Activated naive CD4-positive, alpha-beta T cell treated with anti-CD3 and anti-CD28 coated beads, Interleukin-2, amount 10 ng/mL, durations not matched to agents 7 days and 5 days (primary cell): ENCODE results near the gene NVL.

Experiments
- CTCF ChIA-PET: fragments of 350-600 bp; sonication (Branson Sonifier 250); formaldehyde crosslinking; loops from one replicate; lab custom pipeline; 2021; ENCODE audit warnings: antibody characterized with exemption; lab: Charles Lee
- DNase-seq: peaks from one replicate; pipeline ENCODE4 v3.0.0-alpha.2; 2020
- H3K27ac Mint-ChIP-seq: one replicate; pipeline ENCODE4 v1.8.0; 2021; ENCODE audit warnings: mild to moderate bottlenecking, moderate library complexity, mixed read lengths
- H3K27me3 Mint-ChIP-seq: one replicate; pipeline ENCODE4 v1.8.0; 2021; ENCODE audit warnings: mild to moderate bottlenecking, mixed read lengths
- H3K36me3 Mint-ChIP-seq: one replicate; pipeline ENCODE4 v1.8.0; 2021; ENCODE audit warnings: mixed read lengths
- H3K4me1 Mint-ChIP-seq: one replicate; pipeline ENCODE4 v1.8.0; 2021; ENCODE audit warnings: mixed read lengths
- H3K4me3 Mint-ChIP-seq: one replicate; pipeline ENCODE4 v1.8.0; 2021; ENCODE audit warnings: mild to moderate bottlenecking, moderate library complexity, mixed read lengths
- H3K9me3 Mint-ChIP-seq: one replicate; pipeline ENCODE4 v1.8.0; 2021; ENCODE audit warnings: mixed read lengths

NVL gene

GRCh38 chr1:224258351-224258750 is 71.6 kb downstream of the NVL start:
- Mint-ChIP-seq H3K36me3 (peaks cover 26% of the 10 kb centered on the region), H3K4me1 (peaks cover 34% of the 10 kb centered on the region), H3K27ac (no peak overlapping the region), H3K4me3 (no peak overlapping the region), H3K9me3 (peaks cover 7% of the 10 kb centered on the region), H3K27me3 (no peaks in the 10 kb centered on the region)
- CTCF ChIA-PET = no interaction called here
- DNase-seq = no peak

GRCh38 chr1:224256640-224257039 is 73.3 kb downstream of the NVL start:
- Mint-ChIP-seq H3K27ac (no peak overlapping the region), H3K4me1 (peaks cover 18% of the 10 kb centered on the region), H3K27me3 (no peaks in the 10 kb centered on the region), H3K9me3 (no peaks in the 10 kb centered on the region), H3K36me3 (peaks cover 21% of the 10 kb centered on the region), H3K4me3 (no peak overlapping the region)
- CTCF ChIA-PET = no interaction called here
- DNase-seq = no peak

- no peak overlapping the region for H3K27ac Mint-ChIP-seq
- peaks cover 22% of the 10 kb centered on the region for H3K36me3 Mint-ChIP-seq
- H3K4me1 Mint-ChIP-seq = peaks cover 7% of the 10 kb centered on the region
- no peak for DNase-seq
- CTCF ChIA-PET = no interaction called here
- no peaks in the 10 kb centered on the region for H3K27me3 Mint-ChIP-seq
- H3K4me3 Mint-ChIP-seq = no peak overlapping the region
- no peaks in the 10 kb centered on the region for H3K9me3 Mint-ChIP-seq
Measured at GRCh38 chr1:224253721-224254120, 76.3 kb downstream of the NVL start.

GRCh38 chr1:224252479-224252878 is 77.5 kb downstream of the NVL start:
- no peak overlapping the region for H3K27ac Mint-ChIP-seq
- H3K9me3 Mint-ChIP-seq = no peaks in the 10 kb centered on the region
- no peaks in the 10 kb centered on the region for H3K27me3 Mint-ChIP-seq
- no peak for DNase-seq
- CTCF ChIA-PET = no interaction called here
- H3K4me1 Mint-ChIP-seq = peaks cover 13% of the 10 kb centered on the region
- peaks cover 33% of the 10 kb centered on the region for H3K36me3 Mint-ChIP-seq
- no peak overlapping the region for H3K4me3 Mint-ChIP-seq

GRCh38 chr1:224251741-224252146 is 78.2 kb downstream of the NVL start:
- peaks cover 30% of the 10 kb centered on the region for H3K36me3 Mint-ChIP-seq

GRCh38 chr1:224245188-224245587 is 84.8 kb downstream of the NVL start:
- H3K27ac Mint-ChIP-seq = peak overlapping the region; percentile 98
- H3K4me1 Mint-ChIP-seq = peaks cover 28% of the 10 kb centered on the region
- no peaks in the 10 kb centered on the region for H3K27me3 Mint-ChIP-seq
- CTCF ChIA-PET = interaction anchor here (1.1 to 1.3 kb wide), 2 partner anchors 125 to 129 kb away, joined by 4 to 5 read pairs; no protein-coding TSS in a partner anchor
- no peaks in the 10 kb centered on the region for H3K9me3 Mint-ChIP-seq
- DNase-seq = peak; percentile 63
- peak overlapping the region; percentile 20 for H3K4me3 Mint-ChIP-seq
- H3K36me3 Mint-ChIP-seq = peaks cover 34% of the 10 kb centered on the region

More at GRCh38 chr1:224251741-224252146, 78.2 kb downstream of the NVL start:
- no peak for DNase-seq
- H3K9me3 Mint-ChIP-seq = no peaks in the 10 kb centered on the region
- peaks cover 11% of the 10 kb centered on the region for H3K4me1 Mint-ChIP-seq
- H3K4me3 Mint-ChIP-seq = no peak overlapping the region
- CTCF ChIA-PET = no interaction called here
- H3K27me3 Mint-ChIP-seq = no peaks in the 10 kb centered on the region
- peak overlapping the region; percentile 63 for H3K27ac Mint-ChIP-seq

GRCh38 chr1:224238756-224239155 is 91.2 kb downstream of the NVL start:
- no peak overlapping the region for H3K4me3 Mint-ChIP-seq
- CTCF ChIA-PET = no interaction called here
- H3K9me3 Mint-ChIP-seq = no peaks in the 10 kb centered on the region
- H3K36me3 Mint-ChIP-seq = peaks cover 27% of the 10 kb centered on the region
- no peak for DNase-seq
- H3K27ac Mint-ChIP-seq = no peak overlapping the region
- H3K27me3 Mint-ChIP-seq = no peaks in the 10 kb centered on the region
- no peaks in the 10 kb centered on the region for H3K4me1 Mint-ChIP-seq

- Mint-ChIP-seq H3K27me3 (no peaks in the 10 kb centered on the region), H3K27ac (peak overlapping the region; percentile 34), H3K9me3 (no peaks in the 10 kb centered on the region), H3K36me3 (peaks cover 29% of the 10 kb centered on the region), H3K4me1 (no peaks in the 10 kb centered on the region), H3K4me3 (no peak overlapping the region)
- CTCF ChIA-PET = no interaction called here
- no peak for DNase-seq
Measured at GRCh38 chr1:224238212-224238611, 91.8 kb downstream of the NVL start.

GRCh38 chr1:224237119-224237881 is 92.7 kb downstream of the NVL start:
- no peak overlapping the region for H3K27ac Mint-ChIP-seq
- H3K9me3 Mint-ChIP-seq = no peaks in the 10 kb centered on the region
- no peaks in the 10 kb centered on the region for H3K4me1 Mint-ChIP-seq
- CTCF ChIA-PET = no interaction called here
- H3K36me3 Mint-ChIP-seq = peaks cover 36% of the 10 kb centered on the region
- no peaks in the 10 kb centered on the region for H3K27me3 Mint-ChIP-seq
- H3K4me3 Mint-ChIP-seq = no peak overlapping the region
- DNase-seq = no peak

- DNase-seq = no peak
- no peaks in the 10 kb centered on the region for H3K9me3 Mint-ChIP-seq
- no peak overlapping the region for H3K4me3 Mint-ChIP-seq
- CTCF ChIA-PET = no interaction called here
- no peaks in the 10 kb centered on the region for H3K27me3 Mint-ChIP-seq
- H3K27ac Mint-ChIP-seq = no peak overlapping the region
- no peaks in the 10 kb centered on the region for H3K4me1 Mint-ChIP-seq
- peaks cover 38% of the 10 kb centered on the region for H3K36me3 Mint-ChIP-seq
Measured at GRCh38 chr1:224235813-224236493, 94.0 kb downstream of the NVL start.

- CTCF ChIA-PET = interaction anchor here (0.6 kb wide), 1 partner anchor 117 kb away, joined by 3 read pairs; no protein-coding TSS in a partner anchor
- DNase-seq = no peak
- H3K36me3 Mint-ChIP-seq = peaks cover 46% of the 10 kb centered on the region
- H3K4me1 Mint-ChIP-seq = no peaks in the 10 kb centered on the region
- no peak overlapping the region for H3K27ac Mint-ChIP-seq
- no peaks in the 10 kb centered on the region for H3K27me3 Mint-ChIP-seq
- no peaks in the 10 kb centered on the region for H3K9me3 Mint-ChIP-seq
- H3K4me3 Mint-ChIP-seq = no peak overlapping the region
Measured at GRCh38 chr1:224234017-224234416, 96.0 kb downstream of the NVL start.

- Mint-ChIP-seq H3K27ac (peak overlapping the region; percentile 16), H3K9me3 (no peaks in the 10 kb centered on the region), H3K36me3 (peaks cover 29% of the 10 kb centered on the region), H3K4me1 (no peaks in the 10 kb centered on the region), H3K27me3 (peaks cover 12% of the 10 kb centered on the region), H3K4me3 (no peak overlapping the region)
- CTCF ChIA-PET = no interaction called here
- DNase-seq = no peak
Measured at GRCh38 chr1:224226849-224227502, 103.0 kb downstream of the NVL start.

- Mint-ChIP-seq H3K4me1 (no peaks in the 10 kb centered on the region), H3K36me3 (peaks cover 13% of the 10 kb centered on the region), H3K4me3 (no peak overlapping the region), H3K27ac (no peak overlapping the region), H3K9me3 (no peaks in the 10 kb centered on the region), H3K27me3 (peaks cover 18% of the 10 kb centered on the region)
- CTCF ChIA-PET = interaction anchor here (0.6 kb wide), 1 partner anchor 417 kb away, joined by 5 read pairs; no protein-coding TSS in a partner anchor
- DNase-seq = no peak
Measured at GRCh38 chr1:224223819-224224714, 105.9 kb downstream of the NVL start.
